NCI-H2081 treated with DMSO at 0.1 percent for 48 hours (cell line): Measurements from ENCODE around the gene FRA10AC1.
"Not testable (repeated sequence)": the region's sequence is repeated elsewhere in the genome, so short reads cannot be mapped to it uniquely, and the experiment has no call there.

Source experiments
- DNase-seq: peaks from one replicate; lab custom pipeline; 2025; lab: John Stamatoyannopoulos, UW

FRA10AC1 gene

GRCh38 chr10:93703066-93703465 is 674 bp upstream of the FRA10AC1 start:
- DNase-seq, result no peak

GRCh38 chr10:93701866-93702209 is 554 bp downstream of the FRA10AC1 start:
- no peak for DNase-seq

- no peak for DNase-seq
These were observed 5.2 kb downstream of the FRA10AC1 start for GRCh38 chr10:93697207-93697606.

GRCh38 chr10:93696582-93696981 is 5.8 kb downstream of the FRA10AC1 start:
- DNase-seq, result not testable (repeated sequence)

GRCh38 chr10:93695740-93696139 is 6.7 kb downstream of the FRA10AC1 start:
- DNase-seq, result no peak

- DNase-seq, result no peak
These were observed 14.7 kb downstream of the FRA10AC1 start for GRCh38 chr10:93687737-93688136.

- DNase-seq, result no peak
These were observed 21.9 kb downstream of the FRA10AC1 start for GRCh38 chr10:93680412-93681047.

- no peak for DNase-seq
These were observed 23.4 kb downstream of the FRA10AC1 start for GRCh38 chr10:93678805-93679587.

- DNase-seq, result no peak
These were observed 24.0 kb downstream of the FRA10AC1 start for GRCh38 chr10:93678386-93678785.

- DNase-seq, result no peak
These were observed 28.6 kb downstream of the FRA10AC1 start for GRCh38 chr10:93673791-93674190.

- DNase-seq, result no peak
These were observed 29.5 kb downstream of the FRA10AC1 start for GRCh38 chr10:93672890-93673289.

- no peak for DNase-seq
These were observed 30.2 kb downstream of the FRA10AC1 start for GRCh38 chr10:93672022-93672678.

- DNase-seq, result no peak
These were observed 31.4 kb downstream of the FRA10AC1 start for GRCh38 chr10:93671042-93671441.

- no peak for DNase-seq
These were observed 32.0 kb downstream of the FRA10AC1 start for GRCh38 chr10:93670372-93670771.

GRCh38 chr10:93667795-93668194 is 34.6 kb downstream of the FRA10AC1 start:
- no peak for DNase-seq

GRCh38 chr10:93666030-93666429 is 36.4 kb downstream of the FRA10AC1 start:
- no peak for DNase-seq

- no peak for DNase-seq
These were observed 44.6 kb downstream of the FRA10AC1 start for GRCh38 chr10:93657757-93658156.

- no peak for DNase-seq
These were observed 46.2 kb downstream of the FRA10AC1 start for GRCh38 chr10:93656155-93656554.

GRCh38 chr10:93654201-93654600 is 48.2 kb downstream of the FRA10AC1 start:
- no peak for DNase-seq

GRCh38 chr10:93652857-93653256 is 49.5 kb downstream of the FRA10AC1 start:
- no peak for DNase-seq

GRCh38 chr10:93639791-93640190 is 62.6 kb downstream of the FRA10AC1 start:
- DNase-seq, result no peak

GRCh38 chr10:93630625-93631557 is 71.5 kb downstream of the FRA10AC1 start:
- no peak for DNase-seq
